HG02642 (cell line): ENCODE results near the gene ADCYAP1.

ENCODE experiments used
- ATAC-seq: cut with Tn5 transposase; IDR thresholded peaks from one replicate; pipeline ENCODE4 v1.9.1; 2021; ENCODE audit warnings: mild to moderate bottlenecking; ENCODE audit not compliant: unreplicated experiment, poor library complexity

Gene ADCYAP1

GRCh38 chr18:957829-958228 lies 53.2 kb downstream of the ADCYAP1 start:
- no peak for ATAC-seq

GRCh38 chr18:959854-960253 lies 55.2 kb downstream of the ADCYAP1 start:
- ATAC-seq, result no peak
